GM19099 (cell line): ENCODE measurements around the gene PTPRT.

ENCODE experiments used
- POLR2A ChIP-seq: IDR thresholded peaks from 3 replicates; pipeline ENCODE4 v1.6.1; 2011; ENCODE audit warnings: low read depth; ENCODE audit not compliant: insufficient read length; ENCODE audit errors: extremely low read depth

The PTPRT gene

GRCh38 chr20:42364446-42364845 is 825.3 kb downstream of the PTPRT start:
- no peak for TF ChIP-seq POLR2A

DNA sequence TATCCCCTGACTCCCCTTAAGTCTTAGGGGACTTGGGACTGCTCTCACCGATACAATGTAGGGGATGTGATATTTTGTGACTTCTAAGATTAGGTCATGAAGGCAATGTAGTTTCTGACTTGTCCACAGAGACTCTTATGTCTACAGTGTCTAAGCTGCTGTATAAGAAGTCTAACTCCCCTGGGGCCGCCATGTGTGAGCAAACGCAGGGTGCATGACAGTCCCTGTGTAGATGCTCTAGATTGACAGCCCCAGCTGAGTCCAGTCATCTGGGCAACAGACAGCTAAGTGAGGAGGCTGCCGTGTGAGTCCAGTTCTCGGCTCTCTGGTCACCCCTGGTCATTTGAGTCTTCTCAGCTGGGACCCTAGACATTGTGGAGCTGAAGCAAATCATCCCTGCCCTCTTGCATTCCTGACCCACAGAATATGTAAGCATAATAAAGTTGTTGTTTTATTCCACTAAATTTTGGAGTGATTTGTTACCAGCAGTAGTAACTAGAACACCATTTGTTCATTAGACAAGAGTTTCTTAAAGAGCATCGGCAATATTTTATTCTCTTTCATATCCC is 828.2 kb downstream of the PTPRT start:
- no peak for TF ChIP-seq POLR2A

GRCh38 chr20:42360621-42361020 is 829.1 kb downstream of the PTPRT start:
- no peak for TF ChIP-seq POLR2A

DNA sequence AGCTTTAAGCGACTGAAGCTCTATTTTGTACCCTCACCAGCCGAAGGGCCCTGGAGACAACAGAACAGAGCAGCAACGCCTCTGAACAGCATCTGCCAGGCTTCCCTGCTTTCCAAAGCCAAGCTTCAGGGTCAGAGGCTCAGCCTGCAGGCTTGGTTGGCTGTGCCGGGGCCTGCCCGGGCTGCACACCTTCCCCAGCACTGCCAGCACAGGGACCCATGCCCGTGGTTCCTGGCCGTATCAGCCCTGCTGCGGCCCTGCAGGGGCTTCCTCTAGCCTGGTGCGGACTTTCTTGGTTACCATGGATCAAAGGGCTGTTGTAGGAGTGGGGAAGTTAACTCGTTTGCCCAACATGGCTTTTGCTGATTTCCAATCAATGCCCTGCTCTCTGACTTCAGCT is 830.1 kb downstream of the PTPRT start:
- no peak for TF ChIP-seq POLR2A

DNA sequence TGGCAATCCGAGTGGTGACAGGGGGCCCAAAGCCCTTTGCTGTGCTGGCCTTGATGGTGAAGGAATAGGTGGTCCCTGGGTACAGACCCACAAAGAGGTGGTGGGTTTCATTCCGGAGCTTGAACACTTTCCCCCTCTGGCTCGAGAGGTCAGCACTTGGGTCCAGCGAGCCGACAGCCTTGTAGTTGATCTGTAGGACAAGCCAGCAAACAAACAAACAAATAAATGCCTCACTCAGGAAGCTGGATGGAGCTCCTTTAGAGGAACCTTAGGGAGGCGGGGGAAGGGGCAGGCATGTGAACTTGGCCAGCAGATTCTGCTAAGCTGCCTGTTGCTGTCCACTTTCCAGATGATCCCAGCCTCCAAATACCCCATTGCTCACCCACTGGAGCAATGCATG is 837.6 kb downstream of the PTPRT start:
- TF ChIP-seq POLR2A, result no peak

DNA sequence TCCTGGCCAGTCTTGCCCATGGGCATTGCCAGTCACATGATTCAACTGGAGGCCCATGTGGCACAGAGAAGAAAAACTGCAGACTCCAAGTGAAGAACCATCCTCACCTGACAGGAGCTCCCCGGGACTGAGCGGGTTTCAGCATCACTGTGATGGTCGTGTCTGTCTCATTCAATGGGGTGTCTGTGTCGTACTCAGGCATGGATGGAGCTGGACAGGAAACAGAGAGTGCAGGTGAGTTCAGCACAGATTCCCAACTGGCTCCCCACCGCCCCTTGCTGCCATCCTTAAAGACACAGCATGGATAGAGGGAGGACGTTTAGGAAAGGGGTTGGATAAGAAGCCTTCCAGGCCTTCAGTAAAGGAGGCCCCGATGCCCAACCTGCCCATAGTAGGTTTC is 839.2 kb downstream of the PTPRT start:
- TF ChIP-seq POLR2A, result no peak

GRCh38 chr20:42346189-42347170 is 843.2 kb downstream of the PTPRT start:
- TF ChIP-seq POLR2A, result no peak

DNA sequence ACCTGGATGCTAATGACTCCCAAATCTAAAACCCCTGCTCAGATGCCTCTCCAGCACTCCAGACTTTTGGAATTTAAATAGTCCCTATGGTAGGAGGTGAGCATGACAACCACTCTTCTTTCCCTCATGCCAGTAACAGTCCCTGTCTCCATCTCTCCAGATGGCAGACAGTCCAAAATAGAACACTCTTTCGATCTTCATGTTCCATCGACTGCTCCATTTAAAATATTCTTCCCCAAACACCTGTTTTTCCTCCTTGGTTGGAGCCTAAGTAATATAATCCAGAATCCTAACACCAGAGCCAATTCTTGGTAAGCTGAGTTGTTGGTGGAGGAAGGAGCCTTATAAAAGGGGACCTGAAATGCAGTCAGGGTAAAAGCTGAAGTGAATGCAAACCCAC is 848.1 kb downstream of the PTPRT start:
- no peak for TF ChIP-seq POLR2A

- TF ChIP-seq POLR2A, result no peak
These were observed 849.3 kb downstream of the PTPRT start for GRCh38 chr20:42340368-42340767.

DNA sequence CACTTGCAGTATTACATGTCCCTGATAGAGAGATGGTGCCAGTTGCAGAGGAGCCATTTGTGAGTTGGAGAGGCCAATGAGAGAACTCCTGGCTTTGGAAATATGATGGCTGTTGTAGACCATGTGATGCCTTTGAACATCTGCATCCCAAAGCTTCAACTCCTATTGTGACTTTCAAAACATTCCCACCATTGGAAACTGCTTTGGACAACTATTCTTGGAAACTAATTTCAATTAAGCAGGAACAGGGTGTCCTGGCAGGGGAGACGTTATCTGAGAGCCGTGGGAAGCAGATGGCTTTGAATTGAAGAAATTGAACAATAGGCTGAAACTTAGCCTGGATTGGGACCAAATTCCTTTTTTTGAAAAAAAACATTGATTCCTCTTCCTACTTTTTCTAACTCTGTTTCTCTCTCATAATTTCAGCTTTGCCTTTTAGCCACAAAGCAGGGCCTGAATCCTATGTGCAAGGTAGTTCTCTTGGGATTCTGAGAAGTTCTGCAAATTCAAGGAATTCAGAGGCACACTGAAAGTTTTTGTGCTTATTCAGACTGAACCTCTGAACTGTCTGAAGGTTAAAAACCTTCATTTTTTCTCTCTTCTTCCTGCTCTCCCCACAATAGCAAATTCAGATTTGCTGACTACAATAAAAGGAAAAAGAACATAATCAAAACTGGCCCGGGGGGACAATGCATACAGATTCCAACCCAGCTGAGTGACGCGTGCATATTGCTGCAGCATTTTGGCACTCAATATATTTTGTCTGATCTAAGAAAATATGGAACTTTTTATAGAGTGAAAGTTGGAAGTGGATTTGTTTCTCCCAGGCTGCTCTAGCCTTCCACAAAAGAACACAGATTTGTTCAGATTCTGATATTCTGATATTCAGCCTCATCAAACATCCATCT is 851.2 kb downstream of the PTPRT start:
- no peak for TF ChIP-seq POLR2A

DNA sequence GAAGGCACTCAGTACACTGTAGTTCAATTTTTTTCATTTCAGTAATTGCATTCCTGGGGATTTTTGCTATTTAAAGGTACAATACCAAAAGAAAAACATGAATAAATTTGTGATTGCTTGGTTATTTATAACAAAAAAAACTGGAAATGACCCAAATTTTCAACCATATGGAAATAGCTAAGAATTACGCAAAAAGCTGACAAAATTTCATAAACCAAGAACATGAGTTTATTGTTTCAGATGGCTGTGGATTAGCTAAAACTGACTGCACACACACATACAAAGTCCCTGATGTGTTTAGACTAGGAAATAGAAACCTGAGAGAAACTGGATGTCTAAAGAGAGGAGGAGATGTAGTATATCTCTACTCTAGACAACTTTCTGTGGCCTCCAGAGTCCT is 853.1 kb downstream of the PTPRT start:
- no peak for TF ChIP-seq POLR2A

GRCh38 chr20:42319252-42320013 is 870.3 kb downstream of the PTPRT start:
- no peak for TF ChIP-seq POLR2A

GRCh38 chr20:42313704-42314103 is 876.0 kb downstream of the PTPRT start:
- TF ChIP-seq POLR2A, result no peak

DNA sequence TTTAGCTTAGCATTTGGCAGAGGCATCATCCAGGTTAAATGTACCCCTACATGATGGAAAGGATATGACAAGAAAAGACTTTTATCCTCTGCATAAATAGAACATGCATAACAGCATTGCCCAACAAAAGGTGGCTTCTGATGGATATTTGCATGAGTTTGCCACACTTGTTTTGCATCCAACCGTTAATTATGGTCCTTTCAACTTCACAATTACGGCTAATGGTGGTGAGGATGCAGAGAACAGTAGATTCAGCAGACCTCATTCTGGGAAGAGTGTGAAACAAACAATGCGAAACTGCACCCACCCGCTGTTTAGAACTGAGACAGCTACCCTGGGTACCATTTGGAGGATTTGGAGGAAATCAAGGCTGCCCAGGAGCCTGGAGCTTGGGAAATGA is 880.7 kb downstream of the PTPRT start:
- no peak for TF ChIP-seq POLR2A
